Coronary artery (tissue), 2 donors: Measurements from ENCODE around the gene PIK3C2G.

Source experiments
- DNase-seq: peaks from one replicate; pipeline ENCODE4 v3.0.0-alpha.2; 2017; ENCODE audit warnings: low spot score
- H3K27ac ChIP-seq, 2 donors: fragments of 200-600 bp; sonication (generic); one replicate each; pipeline ENCODE4 v1.5.1; 2016 to 2019
- H3K4me3 ChIP-seq: fragments of 200-600 bp; sonication (generic); 2 replicates; pipeline ENCODE4 v1.5.1; 2016; ENCODE audit warnings: mild to moderate bottlenecking, moderate library complexity
- CTCF ChIP-seq: fragments of 200-600 bp; sonication (generic); IDR thresholded peaks from one replicate; pipeline ENCODE4 v1.5.1; 2019; ENCODE audit warnings: antibody characterized with exemption

The PIK3C2G gene

GRCh38 chr12:18258929-18259328 is 2.4 kb upstream of the PIK3C2G start:
- no peak overlapping the region for H3K27ac ChIP-seq
- TF ChIP-seq CTCF: no peak
- no peak for DNase-seq
- H3K4me3 ChIP-seq: no peak overlapping the region

DNA sequence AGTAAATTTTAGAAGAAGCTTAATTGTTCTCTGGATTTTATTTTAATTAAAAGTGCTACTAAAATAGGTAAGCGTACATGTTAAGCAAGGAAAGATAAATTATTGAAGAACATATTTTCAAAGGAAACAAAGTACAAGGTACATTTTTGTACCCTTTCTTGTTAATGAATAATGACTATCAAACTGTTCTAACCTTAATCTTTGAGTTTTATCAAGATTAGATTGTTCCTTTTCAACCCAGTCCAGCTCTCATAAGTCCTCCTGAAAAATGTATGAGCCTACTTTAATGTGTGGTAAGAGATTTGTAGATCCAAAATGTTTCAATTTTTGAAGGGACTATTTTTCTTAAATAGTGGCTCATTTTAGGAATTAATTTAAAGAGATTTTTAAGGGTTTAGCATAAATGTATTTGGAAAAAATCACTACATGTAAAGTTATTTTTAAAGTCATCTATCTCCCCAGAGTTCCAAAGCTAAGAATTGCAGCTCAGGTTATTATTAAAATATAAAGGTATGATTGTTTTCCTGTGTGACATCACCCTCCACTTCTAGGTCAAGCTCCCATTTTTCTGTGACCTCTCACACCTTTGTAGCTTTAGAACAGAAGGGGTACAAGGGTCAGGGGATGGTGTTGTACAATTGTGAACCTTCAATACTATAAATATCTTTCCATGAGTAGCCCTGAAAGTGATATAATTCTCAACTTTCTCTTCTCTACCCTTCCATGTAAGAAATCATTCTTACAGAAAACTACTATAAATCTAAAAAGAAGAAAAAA is 1.2 kb upstream of the PIK3C2G start:
- TF ChIP-seq CTCF: no peak

GRCh38 chr12:18261906-18262305 is 588 bp downstream of the PIK3C2G start:
- Histone ChIP-seq H3K27ac (no peak overlapping the region), H3K4me3 (no peak overlapping the region)
- DNase-seq: no peak
- TF ChIP-seq CTCF: no peak

More for the DNA sequence above, 1.2 kb upstream of the PIK3C2G start:
- H3K4me3 ChIP-seq: no peak overlapping the region
- DNase-seq: no peak
- H3K27ac ChIP-seq: no peak overlapping the region

- no peak for DNase-seq
- Histone ChIP-seq H3K27ac (no peak overlapping the region), H3K4me3 (no peak overlapping the region)
- TF ChIP-seq CTCF: no peak
These were observed 1.2 kb downstream of the PIK3C2G start for GRCh38 chr12:18262514-18262913.

DNA sequence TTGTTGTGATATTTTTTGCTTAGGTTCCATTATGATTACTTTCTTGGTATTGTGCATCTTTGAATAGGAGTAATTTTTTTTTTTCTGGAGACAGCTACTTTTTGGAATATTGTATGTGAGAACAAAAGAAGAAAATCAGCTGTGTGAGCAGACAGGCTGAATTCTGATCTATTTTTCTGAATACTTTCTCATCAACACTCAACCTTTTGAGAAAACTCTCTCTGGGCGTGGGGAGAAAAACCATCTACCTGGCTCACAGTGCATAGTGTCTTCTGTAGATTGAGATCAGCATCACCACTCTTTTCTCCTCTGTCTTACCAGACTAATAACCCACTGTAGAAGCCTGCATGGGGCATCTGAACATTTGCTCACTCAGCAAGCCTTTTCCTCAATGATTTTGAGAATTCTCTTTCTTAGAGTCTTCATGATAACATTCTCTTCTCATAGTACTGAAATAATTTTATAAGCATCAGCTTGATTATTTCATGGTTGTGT is 3.3 kb downstream of the PIK3C2G start:
- no peak for DNase-seq

GRCh38 chr12:18267427-18268099 is 6.2 kb downstream of the PIK3C2G start:
- H3K27ac ChIP-seq: no peak overlapping the region
- no peak overlapping the region for H3K4me3 ChIP-seq
- DNase-seq: no peak
- TF ChIP-seq CTCF: no peak

More for the DNA sequence above, 3.3 kb downstream of the PIK3C2G start:
- no peak overlapping the region for H3K4me3 ChIP-seq
- H3K27ac ChIP-seq: no peak overlapping the region
- no peak for TF ChIP-seq CTCF
